ENCODE measurements around the gene PLAGL1. TPM values are rescaled to one million over a fixed set of nuclear protein-coding genes. Genes with fewer than 3 reads are reported as not detected.

Gene PLAGL1
- total and polyA plus RNA-seq, 2 of the 13 experiments (the other 11 are each of a cell fraction or from before 2014, with no cell fraction given) = 0.60 to 2.3 TPM

DNA sequence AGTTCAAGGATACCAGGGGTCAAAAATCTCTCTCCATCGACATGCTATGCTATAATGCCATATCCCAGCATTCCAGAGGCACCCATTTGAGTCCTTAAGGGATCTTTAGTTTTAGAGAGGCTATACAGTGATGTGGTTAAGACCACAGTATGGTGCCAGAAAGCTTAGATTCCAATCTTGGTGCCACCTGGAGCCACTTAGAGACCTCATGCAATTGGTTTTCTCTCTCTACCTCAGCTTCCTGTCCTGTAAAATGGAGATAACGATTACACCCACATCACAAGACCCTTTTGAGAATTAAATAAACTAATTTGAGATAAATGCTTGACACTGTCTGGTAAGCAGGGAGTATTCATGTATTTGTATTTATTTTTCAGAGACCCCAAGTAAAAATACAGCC, 39.0 kb downstream of the PLAGL1 start:
- intact Hi-C loops (cut with micrococcal nuclease; ENCODE audit: unreplicated experiment) (no loop called here), in situ Hi-C loops (cut with HindIII; ENCODE audit: extremely low pct_ligation_motif_present, low pct_unique_long_range_greater_than_20kb) (no loop called here)
- Histone ChIP-seq H3K36me3 (replicated peaks in 1 of 2; ENCODE audit: control insufficient read depth in 1 of 2, insufficient read depth in 2 of 2, low read length in 2 of 2) (no peaks in the 10 kb centered on the region), H3K4me3 (replicated peaks in 1 of 3; ENCODE audit: insufficient read depth in 1 of 3, low read depth in 2 of 3, low read length in 3 of 3) (no peak overlapping the region), H3K9ac (ENCODE audit: insufficient read depth, low read depth, low read length) (no peak overlapping the region), H3K4me2 (ENCODE audit: low read depth, low read length) (no peak overlapping the region), H3K27ac (ENCODE audit: extremely low read length, insufficient read depth, low read length) (no peak overlapping the region), H2AFZ (ENCODE audit: low read length) (no peak overlapping the region), H3K79me2 (ENCODE audit: insufficient read depth, low read length) (no peaks in the 10 kb centered on the region), H4K20me1 (ENCODE audit: insufficient read depth, low read length) (no peaks in the 10 kb centered on the region), H3K4me1 (ENCODE audit: insufficient read depth, low read length) (peaks cover 20% of the 10 kb centered on the region), H3K9me3 (ENCODE audit: low read length) (no peaks in the 10 kb centered on the region), H3K27me3 (ENCODE audit: control insufficient read depth in 1 of 2, insufficient read depth in 2 of 2, low read length in 2 of 2) (no peaks in the 10 kb centered on the region; a peak in 1 of 5 replicates)
- TF ChIP-seq FOXK1 (CRISPR knock-in tag; IDR thresholded peaks at IDR 0.05; ENCODE audit: borderline replicate concordance, low read depth) (no peak), CHCHD3 (CRISPR knock-in tag; IDR thresholded peaks at IDR 0.05) (no peak), RORA (CRISPR knock-in tag; IDR thresholded peaks at IDR 0.05) (no peak), STAT5B (CRISPR knock-in tag; IDR thresholded peaks at IDR 0.05) (no peak), ZEB1 (IDR thresholded peaks at IDR 0.05; ENCODE audit: insufficient replicate concordance, low read depth) (no peak)
- TF ChIP-seq, protein P1, sequence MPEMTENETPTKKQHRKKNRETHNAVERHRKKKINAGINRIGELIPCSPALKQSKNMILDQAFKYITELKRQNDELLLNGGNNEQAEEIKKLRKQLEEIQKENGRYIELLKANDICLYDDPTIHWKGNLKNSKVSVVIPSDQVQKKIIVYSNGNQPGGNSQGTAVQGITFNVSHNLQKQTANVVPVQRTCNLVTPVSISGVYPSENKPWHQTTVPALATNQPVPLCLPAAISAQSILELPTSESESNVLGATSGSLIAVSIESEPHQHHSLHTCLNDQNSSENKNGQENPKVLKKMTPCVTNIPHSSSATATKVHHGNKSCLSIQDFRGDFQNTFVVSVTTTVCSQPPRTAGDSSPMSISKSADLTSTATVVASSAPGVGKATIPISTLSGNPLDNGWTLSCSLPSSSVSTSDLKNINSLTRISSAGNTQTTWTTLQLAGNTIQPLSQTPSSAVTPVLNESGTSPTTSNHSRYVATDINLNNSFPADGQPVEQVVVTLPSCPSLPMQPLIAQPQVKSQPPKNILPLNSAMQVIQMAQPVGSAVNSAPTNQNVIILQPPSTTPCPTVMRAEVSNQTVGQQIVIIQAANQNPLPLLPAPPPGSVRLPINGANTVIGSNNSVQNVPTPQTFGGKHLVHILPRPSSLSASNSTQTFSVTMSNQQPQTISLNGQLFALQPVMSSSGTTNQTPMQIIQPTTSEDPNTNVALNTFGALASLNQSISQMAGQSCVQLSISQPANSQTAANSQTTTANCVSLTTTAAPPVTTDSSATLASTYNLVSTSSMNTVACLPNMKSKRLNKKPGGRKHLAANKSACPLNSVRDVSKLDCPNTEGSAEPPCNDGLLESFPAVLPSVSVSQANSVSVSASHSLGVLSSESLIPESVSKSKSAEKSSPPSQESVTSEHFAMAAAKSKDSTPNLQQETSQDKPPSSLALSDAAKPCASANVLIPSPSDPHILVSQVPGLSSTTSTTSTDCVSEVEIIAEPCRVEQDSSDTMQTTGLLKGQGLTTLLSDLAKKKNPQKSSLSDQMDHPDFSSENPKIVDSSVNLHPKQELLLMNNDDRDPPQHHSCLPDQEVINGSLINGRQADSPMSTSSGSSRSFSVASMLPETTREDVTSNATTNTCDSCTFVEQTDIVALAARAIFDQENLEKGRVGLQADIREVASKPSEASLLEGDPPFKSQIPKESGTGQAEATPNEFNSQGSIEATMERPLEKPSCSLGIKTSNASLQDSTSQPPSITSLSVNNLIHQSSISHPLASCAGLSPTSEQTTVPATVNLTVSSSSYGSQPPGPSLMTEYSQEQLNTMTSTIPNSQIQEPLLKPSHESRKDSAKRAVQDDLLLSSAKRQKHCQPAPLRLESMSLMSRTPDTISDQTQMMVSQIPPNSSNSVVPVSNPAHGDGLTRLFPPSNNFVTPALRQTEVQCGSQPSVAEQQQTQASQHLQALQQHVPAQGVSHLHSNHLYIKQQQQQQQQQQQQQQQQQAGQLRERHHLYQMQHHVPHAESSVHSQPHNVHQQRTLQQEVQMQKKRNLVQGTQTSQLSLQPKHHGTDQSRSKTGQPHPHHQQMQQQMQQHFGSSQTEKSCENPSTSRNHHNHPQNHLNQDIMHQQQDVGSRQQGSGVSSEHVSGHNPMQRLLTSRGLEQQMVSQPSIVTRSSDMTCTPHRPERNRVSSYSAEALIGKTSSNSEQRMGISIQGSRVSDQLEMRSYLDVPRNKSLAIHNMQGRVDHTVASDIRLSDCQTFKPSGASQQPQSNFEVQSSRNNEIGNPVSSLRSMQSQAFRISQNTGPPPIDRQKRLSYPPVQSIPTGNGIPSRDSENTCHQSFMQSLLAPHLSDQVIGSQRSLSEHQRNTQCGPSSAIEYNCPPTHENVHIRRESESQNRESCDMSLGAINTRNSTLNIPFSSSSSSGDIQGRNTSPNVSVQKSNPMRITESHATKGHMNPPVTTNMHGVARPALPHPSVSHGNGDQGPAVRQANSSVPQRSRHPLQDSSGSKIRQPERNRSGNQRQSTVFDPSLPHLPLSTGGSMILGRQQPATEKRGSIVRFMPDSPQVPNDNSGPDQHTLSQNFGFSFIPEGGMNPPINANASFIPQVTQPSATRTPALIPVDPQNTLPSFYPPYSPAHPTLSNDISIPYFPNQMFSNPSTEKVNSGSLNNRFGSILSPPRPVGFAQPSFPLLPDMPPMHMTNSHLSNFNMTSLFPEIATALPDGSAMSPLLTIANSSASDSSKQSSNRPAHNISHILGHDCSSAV (CRISPR knock-in tag; IDR thresholded peaks at IDR 0.05; ENCODE audit: borderline replicate concordance) = no peak
- 20% methylated on average over 2 of the region's 2 CpGs for WGBS (ENCODE audit: low lambda C conversion rate)
- BruUV-seq (replicated peaks) = no TSS peak
- FAIRE-seq = no peak
- ATAC-seq = no peak
- DNase-seq (ENCODE audit: low spot score) = no peak
- ChIA-PET CTCF (ENCODE audit: low intra/inter-chr PET ratio, low total read pairs) (no interaction called here), POLR2A (no interaction called here)
